GM12878 (cell line): ENCODE data around the gene SLC39A5. TPM values are rescaled to one million over a fixed set of nuclear protein-coding genes. Genes with fewer than 3 reads are reported as not detected.
A peak's percentile ranks its signal among the peaks of the same experiment; 100 is the strongest.

ENCODE experiments used
- ATF7 ChIP-seq: fragments of 450-650 bp; IDR thresholded peaks from 2 replicates; pipeline ENCODE4 v1.6.1; 2016; ENCODE audit warnings: low read depth, mild to moderate bottlenecking
- BCL11A ChIP-seq: IDR thresholded peaks from 2 replicates; pipeline ENCODE4 v1.6.1; 2011; ENCODE audit warnings: low read depth, low read length
- CHD4 ChIP-seq: fragments of 200-600 bp; sonication (generic); IDR thresholded peaks from 2 replicates; pipeline ENCODE4 v1.6.1; 2016; ENCODE audit warnings: mild to moderate bottlenecking
- GATAD2B ChIP-seq: fragments of 450-650 bp; conservative IDR thresholded peaks from 2 replicates; pipeline ENCODE4 v1.6.1; 2017; ENCODE audit warnings: low read depth, mild to moderate bottlenecking, moderate library complexity
- HDAC6 ChIP-seq: fragments of 200-600 bp; sonication (generic); IDR thresholded peaks from one replicate; pipeline ENCODE4 v1.8.0; 2017; ENCODE audit warnings: antibody characterized with exemption; ENCODE audit not compliant: unreplicated experiment
- KAT2A ChIP-seq: conservative IDR thresholded peaks from 2 replicates; pipeline ENCODE4 v1.6.1; 2011; ENCODE audit warnings: low read depth, low read length; ENCODE audit not compliant: control insufficient read depth
- LARP7 ChIP-seq: fragments of 450-650 bp; IDR thresholded peaks from 2 replicates; pipeline ENCODE4 v1.6.1; 2017; ENCODE audit warnings: mild to moderate bottlenecking
- MXI1 ChIP-seq: fragments of 150-350 bp; IDR thresholded peaks from 2 replicates; pipeline ENCODE4 v1.6.1; 2011; ENCODE audit warnings: low read depth, mild to moderate bottlenecking, inconsistent platforms, low read length, improper control_type of control experiment
- NFXL1 ChIP-seq: fragments of 450-650 bp; IDR thresholded peaks from 2 replicates; pipeline ENCODE4 v1.6.1; 2017; ENCODE audit warnings: antibody characterized with exemption, mild to moderate bottlenecking, borderline replicate concordance
- NFYB ChIP-seq: IDR thresholded peaks from 2 replicates; pipeline ENCODE4 v1.6.1; 2011; ENCODE audit warnings: low read depth, mild to moderate bottlenecking, low read length, improper control_type of control experiment, moderate library complexity; ENCODE audit not compliant: insufficient read depth
- NR2C2 ChIP-seq: IDR thresholded peaks from 2 replicates; pipeline ENCODE4 v1.6.1; 2011; ENCODE audit warnings: borderline replicate concordance, low read depth; ENCODE audit not compliant: control insufficient read depth, insufficient read length
- RB1 ChIP-seq: fragments of 450-650 bp; formaldehyde crosslinking; IDR thresholded peaks from 2 replicates; pipeline ENCODE4 v1.6.1; 2017; ENCODE audit warnings: mild to moderate bottlenecking, borderline replicate concordance
- RCOR1 ChIP-seq: conservative IDR thresholded peaks from 2 replicates; pipeline ENCODE4 v1.6.1; 2012; ENCODE audit warnings: low read depth, low read length, improper control_type of control experiment
- RFX5 ChIP-seq: IDR thresholded peaks from 2 replicates; pipeline ENCODE4 v1.6.1; 2011; ENCODE audit warnings: low read depth, low read length, improper control_type of control experiment
- SIX5 ChIP-seq: IDR thresholded peaks from 2 replicates; pipeline ENCODE4 v1.6.1; 2011; ENCODE audit warnings: mild to moderate bottlenecking, low read depth, low read length, moderate library complexity; ENCODE audit not compliant: severe bottlenecking
- SMAD5 ChIP-seq: IDR thresholded peaks from 2 replicates; pipeline ENCODE4 v1.6.1; 2016; ENCODE audit warnings: antibody characterized with exemption, low read depth
- SMARCA5 ChIP-seq: fragments of 450-650 bp; IDR thresholded peaks from 2 replicates; pipeline ENCODE4 v1.6.1; 2017; ENCODE audit warnings: mild to moderate bottlenecking
- SMC3 ChIP-seq: IDR thresholded peaks from 2 replicates; pipeline ENCODE4 v1.6.1; 2011; ENCODE audit warnings: low read length, improper control_type of control experiment, borderline replicate concordance
- SPI1 ChIP-seq: IDR thresholded peaks from 2 replicates; pipeline ENCODE4 v1.6.1; 2011; ENCODE audit warnings: low read depth, mild to moderate bottlenecking, low read length, moderate library complexity, borderline replicate concordance; ENCODE audit not compliant: insufficient read depth
- ZBED1 ChIP-seq: IDR thresholded peaks from 2 replicates; pipeline ENCODE4 v1.6.1; 2016; ENCODE audit warnings: borderline replicate concordance
- ZNF207 ChIP-seq: fragments of 450-650 bp; IDR thresholded peaks from 2 replicates; pipeline ENCODE4 v1.6.1; 2014; ENCODE audit warnings: antibody characterized with exemption, mild to moderate bottlenecking, borderline replicate concordance
- polyA plus RNA-seq, 11 experiments: library from polyadenylated mRNA; depleted of rRNA in 4 of 11; unstranded in 6 of 11; stranded (reverse) in 5 of 11; fragments of >200 nt; fragmentation: Nextera tagmentation in 4 of 11; fragmentation: Illumina TruSeq in 1 of 11; extraction: Ambion mirVana in 4 of 11; extraction: Trizol in 1 of 11; gene quantifications; 1 replicate in 1 of 11; 2 replicates in 10 of 11; pipeline versions ENCODE4 v1.2.1 to v1.2.3, GENCODE V29; 2011 to 2016; ENCODE audit warnings: inconsistent platforms in 2 of 11, missing spikeins in 2 of 11, low read depth in 1 of 11
- total RNA-seq, 4 experiments: library from RNA; depleted of rRNA in 3 of 4; stranded (reverse); fragments of >200 nt in 3 of 4; fragmentation: Illumina TruSeq in 1 of 4; extraction: Trizol in 1 of 4; gene quantifications; 2 replicates each; pipeline versions ENCODE4 v1.2.1 to v1.2.3, GENCODE V29; 2013 to 2021
- TF ChIP-seq, protein P1 (sequence below): fragments of 450-650 bp; conservative IDR thresholded peaks from 2 replicates; pipeline ENCODE4 v1.6.1; 2017; ENCODE audit warnings: mild to moderate bottlenecking, moderate library complexity
- TF ChIP-seq, protein P2 (sequence below): IDR thresholded peaks from 2 replicates; pipeline ENCODE4 v1.6.1; 2011; ENCODE audit warnings: low read depth, low read length, improper control_type of control experiment, borderline replicate concordance

The SLC39A5 gene
- total and polyA plus RNA-seq, 10 of the 15 experiments (the other 5 are each of a cell fraction or from before 2014, with no cell fraction given) = 0.15 to 0.56 (median 0.15) TPM; not detected in 7

- TF ChIP-seq RB1 (peak; percentile 67; the same call in 1 of the 2 replicates), NFYB (peak; percentile 78), KAT2A (no peak), NR2C2 (no peak), LARP7 (peak; percentile 86), GATAD2B (peak; percentile 85), CHD4 (no peak), NFXL1 (no peak), MXI1 (peak; percentile 83), ZBED1 (no peak), RCOR1 (no peak), SMARCA5 (peak; percentile 73; the same call in 1 of the 2 replicates), BCL11A (no peak), ZNF207 (peak; percentile 78), SIX5 (peak; percentile 76), RFX5 (no peak; the same call in 1 of the 2 replicates), SMC3 (peak; percentile 7; the same call in 1 of the 2 replicates), SMAD5 (peak; percentile 52; the same call in 1 of the 2 replicates), ATF7 (no peak), HDAC6 (no peak), SPI1 (peak; percentile 32; the same call in 1 of the 2 replicates)
- TF ChIP-seq, protein P1, sequence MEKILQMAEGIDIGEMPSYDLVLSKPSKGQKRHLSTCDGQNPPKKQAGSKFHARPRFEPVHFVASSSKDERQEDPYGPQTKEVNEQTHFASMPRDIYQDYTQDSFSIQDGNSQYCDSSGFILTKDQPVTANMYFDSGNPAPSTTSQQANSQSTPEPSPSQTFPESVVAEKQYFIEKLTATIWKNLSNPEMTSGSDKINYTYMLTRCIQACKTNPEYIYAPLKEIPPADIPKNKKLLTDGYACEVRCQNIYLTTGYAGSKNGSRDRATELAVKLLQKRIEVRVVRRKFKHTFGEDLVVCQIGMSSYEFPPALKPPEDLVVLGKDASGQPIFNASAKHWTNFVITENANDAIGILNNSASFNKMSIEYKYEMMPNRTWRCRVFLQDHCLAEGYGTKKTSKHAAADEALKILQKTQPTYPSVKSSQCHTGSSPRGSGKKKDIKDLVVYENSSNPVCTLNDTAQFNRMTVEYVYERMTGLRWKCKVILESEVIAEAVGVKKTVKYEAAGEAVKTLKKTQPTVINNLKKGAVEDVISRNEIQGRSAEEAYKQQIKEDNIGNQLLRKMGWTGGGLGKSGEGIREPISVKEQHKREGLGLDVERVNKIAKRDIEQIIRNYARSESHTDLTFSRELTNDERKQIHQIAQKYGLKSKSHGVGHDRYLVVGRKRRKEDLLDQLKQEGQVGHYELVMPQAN = peak; percentile 94
- TF ChIP-seq, protein P2, sequence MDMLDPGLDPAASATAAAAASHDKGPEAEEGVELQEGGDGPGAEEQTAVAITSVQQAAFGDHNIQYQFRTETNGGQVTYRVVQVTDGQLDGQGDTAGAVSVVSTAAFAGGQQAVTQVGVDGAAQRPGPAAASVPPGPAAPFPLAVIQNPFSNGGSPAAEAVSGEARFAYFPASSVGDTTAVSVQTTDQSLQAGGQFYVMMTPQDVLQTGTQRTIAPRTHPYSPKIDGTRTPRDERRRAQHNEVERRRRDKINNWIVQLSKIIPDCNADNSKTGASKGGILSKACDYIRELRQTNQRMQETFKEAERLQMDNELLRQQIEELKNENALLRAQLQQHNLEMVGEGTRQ = no peak
Measured at GRCh38 chr12:56266693-56267442, 37.0 kb downstream of the SLC39A5 start, which contains the start of gene COQ10A (continued).
